GM12878 (cell line): ENCODE results near the gene CFDP1. TPM values are rescaled to one million over a fixed set of nuclear protein-coding genes. Genes with fewer than 3 reads are reported as not detected.
A peak's percentile ranks its signal among the peaks of the same experiment; 100 is the strongest.

ENCODE experiments used
- ATF7 ChIP-seq: fragments of 450-650 bp; IDR thresholded peaks from 2 replicates; pipeline ENCODE4 v1.6.1; 2016; ENCODE audit warnings: low read depth, mild to moderate bottlenecking
- CBFB ChIP-seq: IDR thresholded peaks from 2 replicates; pipeline ENCODE4 v1.6.1; 2016; ENCODE audit warnings: antibody characterized with exemption, low read depth
- CHD2 ChIP-seq: IDR thresholded peaks from 2 replicates; pipeline ENCODE4 v1.6.1; 2011; ENCODE audit warnings: low read depth, low read length, improper control_type of control experiment, borderline replicate concordance
- ETV6 ChIP-seq, 2 experiments: fragments of 450-650 bp in 1 of 2; IDR thresholded peaks in 1 of 2; conservative IDR thresholded peaks in 1 of 2; 2 replicates each; pipeline ENCODE4 v1.6.1; 2014; ENCODE audit warnings: antibody characterized with exemption in 1 of 2, borderline replicate concordance in 1 of 2, low read depth in 1 of 2, mild to moderate bottlenecking in 1 of 2, moderate library complexity in 1 of 2
- JUNB ChIP-seq: IDR thresholded peaks from 2 replicates; pipeline ENCODE4 v1.6.1; 2016; ENCODE audit warnings: antibody characterized with exemption, mild to moderate bottlenecking
- MEF2B ChIP-seq: fragments of 450-650 bp; IDR thresholded peaks from 2 replicates; pipeline ENCODE4 v1.6.1; 2018; ENCODE audit warnings: mild to moderate bottlenecking, moderate library complexity; ENCODE audit not compliant: partially characterized antibody, poor library complexity, severe bottlenecking
- NBN ChIP-seq: fragments of 450-650 bp; IDR thresholded peaks from 2 replicates; pipeline ENCODE4 v1.6.1; 2016
- NFIC ChIP-seq: IDR thresholded peaks from 2 replicates; pipeline ENCODE4 v1.6.1; 2012; ENCODE audit warnings: low read depth, mild to moderate bottlenecking, inconsistent platforms, low read length, moderate library complexity
- NFYB ChIP-seq: IDR thresholded peaks from 2 replicates; pipeline ENCODE4 v1.6.1; 2011; ENCODE audit warnings: low read depth, mild to moderate bottlenecking, low read length, improper control_type of control experiment, moderate library complexity; ENCODE audit not compliant: insufficient read depth
- NR2C1 ChIP-seq: fragments of 450-650 bp; IDR thresholded peaks from 2 replicates; pipeline ENCODE4 v1.6.1; 2017; ENCODE audit warnings: antibody characterized with exemption, mild to moderate bottlenecking, moderate library complexity
- RUNX3 ChIP-seq: IDR thresholded peaks from 2 replicates; pipeline ENCODE4 v1.6.1; 2012; ENCODE audit warnings: low read length, inconsistent platforms
- SMAD5 ChIP-seq: IDR thresholded peaks from 2 replicates; pipeline ENCODE4 v1.6.1; 2016; ENCODE audit warnings: antibody characterized with exemption, low read depth
- SMARCA5 ChIP-seq: fragments of 450-650 bp; IDR thresholded peaks from 2 replicates; pipeline ENCODE4 v1.6.1; 2017; ENCODE audit warnings: mild to moderate bottlenecking
- SPI1 ChIP-seq: IDR thresholded peaks from 2 replicates; pipeline ENCODE4 v1.6.1; 2011; ENCODE audit warnings: low read depth, mild to moderate bottlenecking, low read length, moderate library complexity, borderline replicate concordance; ENCODE audit not compliant: insufficient read depth
- SREBF1 ChIP-seq: IDR thresholded peaks from 2 replicates; pipeline ENCODE4 v1.6.1; 2012; ENCODE audit warnings: mild to moderate bottlenecking, low read length
- SREBF2 ChIP-seq: IDR thresholded peaks from 2 replicates; pipeline ENCODE4 v1.6.1; 2012; ENCODE audit warnings: mild to moderate bottlenecking, low read length
- WRNIP1 ChIP-seq: IDR thresholded peaks from 2 replicates; pipeline ENCODE4 v1.6.1; 2011; ENCODE audit warnings: low read depth, low read length, improper control_type of control experiment, borderline replicate concordance
- ZNF217 ChIP-seq: fragments of 450-650 bp; IDR thresholded peaks from 2 replicates; pipeline ENCODE4 v1.6.1; 2017; ENCODE audit warnings: antibody characterized with exemption, mild to moderate bottlenecking
- ZNF24 ChIP-seq: fragments of 450-650 bp; IDR thresholded peaks from 2 replicates; pipeline ENCODE4 v1.6.1; 2017; ENCODE audit warnings: antibody characterized with exemption, mild to moderate bottlenecking
- polyA plus RNA-seq, 11 experiments: library from polyadenylated mRNA; depleted of rRNA in 4 of 11; unstranded in 6 of 11; stranded (reverse) in 5 of 11; fragments of >200 nt; fragmentation: Nextera tagmentation in 4 of 11; fragmentation: Illumina TruSeq in 1 of 11; extraction: Ambion mirVana in 4 of 11; extraction: Trizol in 1 of 11; gene quantifications; 1 replicate in 1 of 11; 2 replicates in 10 of 11; pipeline versions ENCODE4 v1.2.1 to v1.2.3, GENCODE V29; 2011 to 2016; ENCODE audit warnings: inconsistent platforms in 2 of 11, missing spikeins in 2 of 11, low read depth in 1 of 11
- total RNA-seq, 4 experiments: library from RNA; depleted of rRNA in 3 of 4; stranded (reverse); fragments of >200 nt in 3 of 4; fragmentation: Illumina TruSeq in 1 of 4; extraction: Trizol in 1 of 4; gene quantifications; 2 replicates each; pipeline versions ENCODE4 v1.2.1 to v1.2.3, GENCODE V29; 2013 to 2021
- TF ChIP-seq, protein P1 (sequence below): fragments of 450-650 bp; IDR thresholded peaks from 2 replicates; pipeline ENCODE4 v1.6.1; 2016; ENCODE audit warnings: mild to moderate bottlenecking, moderate library complexity, borderline replicate concordance
- TF ChIP-seq, protein P2 (sequence below): fragments of 450-650 bp; IDR thresholded peaks from 2 replicates; pipeline ENCODE4 v1.6.1; 2017; ENCODE audit warnings: low read depth, mild to moderate bottlenecking, moderate library complexity
- TF ChIP-seq, protein P3 (sequence below): IDR thresholded peaks from 2 replicates; pipeline ENCODE4 v1.6.1; 2011; ENCODE audit warnings: low read depth, mild to moderate bottlenecking, low read length, moderate library complexity, borderline replicate concordance; ENCODE audit errors: extremely low read depth
- TF ChIP-seq, protein P4 (sequence below): fragments of 450-650 bp; conservative IDR thresholded peaks from 2 replicates; pipeline ENCODE4 v1.6.1; 2017; ENCODE audit warnings: mild to moderate bottlenecking, moderate library complexity

CFDP1 gene
- total and polyA plus RNA-seq, 10 of the 15 experiments (the other 5 are each of a cell fraction or from before 2014, with no cell fraction given): 22.3 to 64.8 (median 36.7) TPM

DNA sequence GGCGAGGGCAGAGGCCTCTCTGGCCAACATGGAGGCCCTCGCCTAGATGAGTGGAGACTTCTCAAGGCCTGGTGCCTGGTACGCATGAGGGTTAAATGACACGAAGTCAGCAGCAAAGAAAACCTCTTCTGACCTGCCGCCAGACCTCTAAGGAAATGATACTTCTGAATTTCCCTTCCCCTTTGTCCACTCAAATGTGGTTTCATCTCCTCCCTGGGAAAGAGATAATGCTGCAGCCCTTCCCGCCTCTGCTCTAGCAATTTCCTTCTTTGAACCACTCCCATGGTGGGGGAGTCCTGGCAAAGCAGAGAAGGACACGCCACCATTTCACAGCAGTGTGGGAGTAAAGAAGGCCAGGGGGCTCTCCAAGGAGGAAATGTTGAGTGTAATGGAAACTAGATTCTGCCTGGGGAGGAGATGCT, 116.2 kb downstream of the CFDP1 start (continued):
- TF ChIP-seq ATF7: peak; percentile 20; the same call in 1 of the 2 replicates
- TF ChIP-seq, protein P1, sequence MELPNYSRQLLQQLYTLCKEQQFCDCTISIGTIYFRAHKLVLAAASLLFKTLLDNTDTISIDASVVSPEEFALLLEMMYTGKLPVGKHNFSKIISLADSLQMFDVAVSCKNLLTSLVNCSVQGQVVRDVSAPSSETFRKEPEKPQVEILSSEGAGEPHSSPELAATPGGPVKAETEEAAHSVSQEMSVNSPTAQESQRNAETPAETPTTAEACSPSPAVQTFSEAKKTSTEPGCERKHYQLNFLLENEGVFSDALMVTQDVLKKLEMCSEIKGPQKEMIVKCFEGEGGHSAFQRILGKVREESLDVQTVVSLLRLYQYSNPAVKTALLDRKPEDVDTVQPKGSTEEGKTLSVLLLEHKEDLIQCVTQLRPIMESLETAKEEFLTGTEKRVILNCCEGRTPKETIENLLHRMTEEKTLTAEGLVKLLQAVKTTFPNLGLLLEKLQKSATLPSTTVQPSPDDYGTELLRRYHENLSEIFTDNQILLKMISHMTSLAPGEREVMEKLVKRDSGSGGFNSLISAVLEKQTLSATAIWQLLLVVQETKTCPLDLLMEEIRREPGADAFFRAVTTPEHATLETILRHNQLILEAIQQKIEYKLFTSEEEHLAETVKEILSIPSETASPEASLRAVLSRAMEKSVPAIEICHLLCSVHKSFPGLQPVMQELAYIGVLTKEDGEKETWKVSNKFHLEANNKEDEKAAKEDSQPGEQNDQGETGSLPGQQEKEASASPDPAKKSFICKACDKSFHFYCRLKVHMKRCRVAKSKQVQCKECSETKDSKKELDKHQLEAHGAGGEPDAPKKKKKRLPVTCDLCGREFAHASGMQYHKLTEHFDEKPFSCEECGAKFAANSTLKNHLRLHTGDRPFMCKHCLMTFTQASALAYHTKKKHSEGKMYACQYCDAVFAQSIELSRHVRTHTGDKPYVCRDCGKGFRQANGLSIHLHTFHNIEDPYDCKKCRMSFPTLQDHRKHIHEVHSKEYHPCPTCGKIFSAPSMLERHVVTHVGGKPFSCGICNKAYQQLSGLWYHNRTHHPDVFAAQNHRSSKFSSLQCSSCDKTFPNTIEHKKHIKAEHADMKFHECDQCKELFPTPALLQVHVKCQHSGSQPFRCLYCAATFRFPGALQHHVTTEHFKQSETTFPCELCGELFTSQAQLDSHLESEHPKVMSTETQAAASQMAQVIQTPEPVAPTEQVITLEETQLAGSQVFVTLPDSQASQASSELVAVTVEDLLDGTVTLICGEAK: no peak
- no peak for TF ChIP-seq SMARCA5
- TF ChIP-seq ZNF217: no peak
- TF ChIP-seq NFIC: peak; percentile 74
- TF ChIP-seq NBN: 0 out of 2 replicates have a peak, but pooled peaks have one; percentile 41
- TF ChIP-seq MEF2B: peak; percentile 54
- TF ChIP-seq NFYB: no peak
- no peak for TF ChIP-seq NR2C1
- no peak for TF ChIP-seq CHD2
- TF ChIP-seq ETV6 (conservative IDR thresholded peaks at IDR 0.05 in 1 of 2, IDR thresholded peaks at IDR 0.05 in 1 of 2; ENCODE audit: borderline replicate concordance in 1 of 2, low read depth in 1 of 2): peak in 1 of 2 experiments; percentile 69; a peak in 1 of 4 replicates
- TF ChIP-seq RUNX3: peak; percentile 84
- TF ChIP-seq SMAD5: no peak
- TF ChIP-seq, protein P2, sequence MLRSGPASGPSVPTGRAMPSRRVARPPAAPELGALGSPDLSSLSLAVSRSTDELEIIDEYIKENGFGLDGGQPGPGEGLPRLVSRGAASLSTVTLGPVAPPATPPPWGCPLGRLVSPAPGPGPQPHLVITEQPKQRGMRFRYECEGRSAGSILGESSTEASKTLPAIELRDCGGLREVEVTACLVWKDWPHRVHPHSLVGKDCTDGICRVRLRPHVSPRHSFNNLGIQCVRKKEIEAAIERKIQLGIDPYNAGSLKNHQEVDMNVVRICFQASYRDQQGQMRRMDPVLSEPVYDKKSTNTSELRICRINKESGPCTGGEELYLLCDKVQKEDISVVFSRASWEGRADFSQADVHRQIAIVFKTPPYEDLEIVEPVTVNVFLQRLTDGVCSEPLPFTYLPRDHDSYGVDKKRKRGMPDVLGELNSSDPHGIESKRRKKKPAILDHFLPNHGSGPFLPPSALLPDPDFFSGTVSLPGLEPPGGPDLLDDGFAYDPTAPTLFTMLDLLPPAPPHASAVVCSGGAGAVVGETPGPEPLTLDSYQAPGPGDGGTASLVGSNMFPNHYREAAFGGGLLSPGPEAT: peak; percentile 71
- no peak for TF ChIP-seq ZNF24
- TF ChIP-seq WRNIP1: no peak
- TF ChIP-seq SREBF2: no peak
- TF ChIP-seq, protein P3, sequence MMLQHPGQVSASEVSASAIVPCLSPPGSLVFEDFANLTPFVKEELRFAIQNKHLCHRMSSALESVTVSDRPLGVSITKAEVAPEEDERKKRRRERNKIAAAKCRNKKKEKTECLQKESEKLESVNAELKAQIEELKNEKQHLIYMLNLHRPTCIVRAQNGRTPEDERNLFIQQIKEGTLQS: no peak
- TF ChIP-seq SPI1: 0 out of 2 replicates have a peak, but pooled peaks have one; percentile 45
- TF ChIP-seq SREBF1: no peak
- TF ChIP-seq CBFB: no peak
- TF ChIP-seq, protein P4, sequence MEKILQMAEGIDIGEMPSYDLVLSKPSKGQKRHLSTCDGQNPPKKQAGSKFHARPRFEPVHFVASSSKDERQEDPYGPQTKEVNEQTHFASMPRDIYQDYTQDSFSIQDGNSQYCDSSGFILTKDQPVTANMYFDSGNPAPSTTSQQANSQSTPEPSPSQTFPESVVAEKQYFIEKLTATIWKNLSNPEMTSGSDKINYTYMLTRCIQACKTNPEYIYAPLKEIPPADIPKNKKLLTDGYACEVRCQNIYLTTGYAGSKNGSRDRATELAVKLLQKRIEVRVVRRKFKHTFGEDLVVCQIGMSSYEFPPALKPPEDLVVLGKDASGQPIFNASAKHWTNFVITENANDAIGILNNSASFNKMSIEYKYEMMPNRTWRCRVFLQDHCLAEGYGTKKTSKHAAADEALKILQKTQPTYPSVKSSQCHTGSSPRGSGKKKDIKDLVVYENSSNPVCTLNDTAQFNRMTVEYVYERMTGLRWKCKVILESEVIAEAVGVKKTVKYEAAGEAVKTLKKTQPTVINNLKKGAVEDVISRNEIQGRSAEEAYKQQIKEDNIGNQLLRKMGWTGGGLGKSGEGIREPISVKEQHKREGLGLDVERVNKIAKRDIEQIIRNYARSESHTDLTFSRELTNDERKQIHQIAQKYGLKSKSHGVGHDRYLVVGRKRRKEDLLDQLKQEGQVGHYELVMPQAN: no peak
- TF ChIP-seq JUNB: peak; percentile 29; the same call in 1 of the 2 replicates
